Measurements from ENCODE around the gene TMEM38B. TPM values are rescaled to one million over a fixed set of nuclear protein-coding genes. Genes with fewer than 3 reads are reported as not detected.

The TMEM38B gene
- total and polyA plus RNA-seq, 2 donors (not counting 3 experiments of a cell fraction or from before 2014, with no cell fraction given), result 4.2 to 7.7 TPM

GRCh38 chr9:105678781-105679180, 15.6 kb upstream of the TMEM38B start:
- Histone ChIP-seq H3K9me1 (replicated peaks; ENCODE audit: control insufficient read depth, extremely low read depth, insufficient read depth, low read length) (no peaks in the 10 kb centered on the region), H3K9me3 (replicated peaks; ENCODE audit: control insufficient read depth, insufficient read depth, low read length) (no peaks in the 10 kb centered on the region), H3K27ac (ENCODE audit: insufficient read depth, low read depth, low read length) (no peak overlapping the region), H4K20me1 (replicated peaks; ENCODE audit: control insufficient read depth, extremely low read depth, insufficient read depth, low read length) (no peaks in the 10 kb centered on the region), H3K4me2 (ENCODE audit: insufficient read depth, low read length) (no peak overlapping the region), H3K27me3 (ENCODE audit: control insufficient read depth in 2 of 2, insufficient read depth in 2 of 2, low read length in 2 of 2) (peaks cover 0 to 6% of the 10 kb centered on the region in 2 experiments), H3K36me3 (ENCODE audit: control insufficient read depth in 2 of 2, extremely low read depth in 1 of 2, insufficient read depth in 2 of 2, low read length in 2 of 2) (no peaks in the 10 kb centered on the region), H3K4me1 (ENCODE audit: control insufficient read depth, extremely low read depth, insufficient read depth, low read length) (no peaks in the 10 kb centered on the region), H3K79me2 (ENCODE audit: control insufficient read depth, insufficient read depth, low read length) (no peaks in the 10 kb centered on the region), H3K4me3 (replicated peaks in 1 of 3; ENCODE audit: insufficient read depth in 1 of 3, low read depth in 1 of 3, low read length in 3 of 3) (no peak overlapping the region), H3K9ac (replicated peaks; ENCODE audit: extremely low read depth, insufficient read depth, low read length) (no peak overlapping the region), H2AFZ (ENCODE audit: low read depth, low read length) (no peak overlapping the region)
- intact Hi-C loops (cut with micrococcal nuclease) (no loop called here), dilution Hi-C loops (cut with MboI; ENCODE audit: extremely low pct_ligation_motif_present, low sequenced_read_pairs) (no loop called here)
- TF ChIP-seq GATA2 (IDR thresholded peaks at IDR 0.05; ENCODE audit: insufficient read depth, insufficient read length, low read depth, low read length) (no peak), JUN (IDR thresholded peaks at IDR 0.05; ENCODE audit: borderline replicate concordance, insufficient read depth, insufficient read length, low read depth) (no peak), MYC (IDR thresholded peaks at IDR 0.05; ENCODE audit: low read depth, low read length) (no peak), MAX (IDR thresholded peaks at IDR 0.05; ENCODE audit: insufficient read depth, insufficient read length) (no peak), POLR2AphosphoS5 (IDR thresholded peaks at IDR 0.05; ENCODE audit: insufficient read depth, low read depth, low read length) (no peak), EZH2 (IDR thresholded peaks at IDR 0.05; ENCODE audit: borderline replicate concordance, low read depth, low read length, severe bottlenecking) (no peak), POLR2A (IDR thresholded peaks at IDR 0.05; ENCODE audit: low read depth, low read length) (no peak), CTCF (IDR thresholded peaks at IDR 0.05; ENCODE audit: extremely low read depth in 1 of 2, insufficient read depth in 1 of 2, low read depth in 1 of 2, low read length in 2 of 2) (no peak), FOS (IDR thresholded peaks at IDR 0.05; ENCODE audit: borderline replicate concordance, insufficient read depth, low read length) (no peak)
- no TSS peak for BruUV-seq (replicated peaks)
- POLR2A ChIA-PET, result no interaction called here
- CTCF ChIA-PET, result no interaction called here
- no peak for DNase-seq (ENCODE audit: low read depth, low spot score)
- no peak for FAIRE-seq
